SU-DHL-6 (cell line): ENCODE measurements around the gene F12.

Source experiments
- H2AFZ ChIP-seq: fragments of 200-600 bp; sonication (generic); 2 replicates; pipeline ENCODE4 v1.6.1; 2014; ENCODE audit warnings: low read depth, mild to moderate bottlenecking, moderate library complexity, mixed read lengths, antibody characterized with exemption, low read length; ENCODE audit not compliant: severe bottlenecking
- H3F3A ChIP-seq: fragments of 200-600 bp; shearing (Covaris generic); 2 replicates; pipeline ENCODE4 v1.6.0; 2016; ENCODE audit warnings: antibody characterized with exemption, mild to moderate bottlenecking; ENCODE audit not compliant: insufficient read depth
- H3K27ac ChIP-seq: fragments of 200-600 bp; sonication (generic); 2 replicates; pipeline ENCODE4 v1.5.1; 2016; ENCODE audit warnings: low read depth, mild to moderate bottlenecking, low read length, moderate library complexity, mixed read lengths
- H3K27me3 ChIP-seq: fragments of 200-600 bp; sonication (generic), shearing (Covaris generic); 2 replicates; pipeline ENCODE4 v1.6.0; 2014; ENCODE audit warnings: mild to moderate bottlenecking, low read length
- H3K36me3 ChIP-seq: fragments of 200-600 bp; sonication (generic); 2 replicates; pipeline ENCODE4 v1.6.1; 2014; ENCODE audit warnings: mild to moderate bottlenecking, low read length, mixed read lengths
- H3K4me2 ChIP-seq: fragments of 300-600, 200-600 bp; shearing (Covaris generic), sonication (generic); 2 replicates; pipeline ENCODE4 v1.6.0; 2014; ENCODE audit warnings: low read length, low read depth, mild to moderate bottlenecking; ENCODE audit not compliant: poor library complexity, severe bottlenecking
- H3K4me3 ChIP-seq: fragments of 200-600 bp; sonication (generic); 2 replicates; pipeline ENCODE4 v1.5.1; 2014; ENCODE audit warnings: antibody characterized with exemption, low read length, mild to moderate bottlenecking, mixed read lengths; ENCODE audit not compliant: insufficient read depth, poor library complexity, severe bottlenecking
- H3K79me2 ChIP-seq: fragments of 200-600 bp; sonication (generic); 2 replicates; pipeline ENCODE4 v1.6.1; 2014; ENCODE audit warnings: mild to moderate bottlenecking, low read length, moderate library complexity; ENCODE audit not compliant: insufficient read depth
- H3K9ac ChIP-seq: fragments of 200-600 bp; sonication (generic); 2 replicates; pipeline ENCODE4 v1.7.0; 2014; ENCODE audit warnings: mild to moderate bottlenecking, low read length
- H3K9me2 ChIP-seq: fragments of 200-600 bp; sonication (generic); replicated peaks from 2 replicates; pipeline ENCODE4 v1.6.1; 2014; ENCODE audit warnings: low read length; ENCODE audit not compliant: insufficient read depth
- H3K9me3 ChIP-seq: fragments of 200-600 bp; sonication (generic); 2 replicates; pipeline ENCODE4 v1.6.1; 2014; ENCODE audit warnings: low read length, mixed read lengths; ENCODE audit not compliant: insufficient read depth
- H4K20me1 ChIP-seq: fragments of 200-600 bp; sonication (generic); 2 replicates; pipeline ENCODE4 v1.6.1; 2014; ENCODE audit warnings: low read depth, mild to moderate bottlenecking, antibody characterized with exemption, low read length, moderate library complexity, mixed read lengths
- EZH2phosphoT487 ChIP-seq: fragments of 200-600 bp; sonication (generic), shearing (Covaris generic); conservative IDR thresholded peaks from 2 replicates; pipeline ENCODE4 v1.6.1; 2018; ENCODE audit warnings: mild to moderate bottlenecking, antibody characterized with exemption, low read length, moderate library complexity, mixed read lengths
- TF ChIP-seq, protein P1 (sequence below): fragments of 200-600 bp; sonication (generic); IDR thresholded peaks from one replicate; pipeline ENCODE4 v1.5.1; 2017; ENCODE audit warnings: antibody characterized with exemption, mild to moderate bottlenecking, low read length, moderate library complexity; ENCODE audit not compliant: insufficient read depth, poor library complexity, severe bottlenecking

Gene F12

GRCh38 chr5:177393990-177394389 lies 15.4 kb downstream of the F12 start:
- Histone ChIP-seq H3K9me2 (no peaks in the 10 kb centered on the region), H3K4me2 (no peak overlapping the region), H3K27ac (no peak overlapping the region), H3K4me3 (no peak overlapping the region), H4K20me1 (no peaks in the 10 kb centered on the region), H3K9me3 (no peaks in the 10 kb centered on the region), H2AFZ (no peak overlapping the region), H3F3A (0 out of 2 replicates have a peak, but pooled peaks cover 3% of the 10 kb centered on the region), H3K79me2 (no peaks in the 10 kb centered on the region), H3K9ac (no peak overlapping the region), H3K36me3 (no peaks in the 10 kb centered on the region), H3K27me3 (no peaks in the 10 kb centered on the region)
- no peak for TF ChIP-seq EZH2phosphoT487
- TF ChIP-seq, protein P1, sequence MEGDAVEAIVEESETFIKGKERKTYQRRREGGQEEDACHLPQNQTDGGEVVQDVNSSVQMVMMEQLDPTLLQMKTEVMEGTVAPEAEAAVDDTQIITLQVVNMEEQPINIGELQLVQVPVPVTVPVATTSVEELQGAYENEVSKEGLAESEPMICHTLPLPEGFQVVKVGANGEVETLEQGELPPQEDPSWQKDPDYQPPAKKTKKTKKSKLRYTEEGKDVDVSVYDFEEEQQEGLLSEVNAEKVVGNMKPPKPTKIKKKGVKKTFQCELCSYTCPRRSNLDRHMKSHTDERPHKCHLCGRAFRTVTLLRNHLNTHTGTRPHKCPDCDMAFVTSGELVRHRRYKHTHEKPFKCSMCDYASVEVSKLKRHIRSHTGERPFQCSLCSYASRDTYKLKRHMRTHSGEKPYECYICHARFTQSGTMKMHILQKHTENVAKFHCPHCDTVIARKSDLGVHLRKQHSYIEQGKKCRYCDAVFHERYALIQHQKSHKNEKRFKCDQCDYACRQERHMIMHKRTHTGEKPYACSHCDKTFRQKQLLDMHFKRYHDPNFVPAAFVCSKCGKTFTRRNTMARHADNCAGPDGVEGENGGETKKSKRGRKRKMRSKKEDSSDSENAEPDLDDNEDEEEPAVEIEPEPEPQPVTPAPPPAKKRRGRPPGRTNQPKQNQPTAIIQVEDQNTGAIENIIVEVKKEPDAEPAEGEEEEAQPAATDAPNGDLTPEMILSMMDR, result no peak

DNA sequence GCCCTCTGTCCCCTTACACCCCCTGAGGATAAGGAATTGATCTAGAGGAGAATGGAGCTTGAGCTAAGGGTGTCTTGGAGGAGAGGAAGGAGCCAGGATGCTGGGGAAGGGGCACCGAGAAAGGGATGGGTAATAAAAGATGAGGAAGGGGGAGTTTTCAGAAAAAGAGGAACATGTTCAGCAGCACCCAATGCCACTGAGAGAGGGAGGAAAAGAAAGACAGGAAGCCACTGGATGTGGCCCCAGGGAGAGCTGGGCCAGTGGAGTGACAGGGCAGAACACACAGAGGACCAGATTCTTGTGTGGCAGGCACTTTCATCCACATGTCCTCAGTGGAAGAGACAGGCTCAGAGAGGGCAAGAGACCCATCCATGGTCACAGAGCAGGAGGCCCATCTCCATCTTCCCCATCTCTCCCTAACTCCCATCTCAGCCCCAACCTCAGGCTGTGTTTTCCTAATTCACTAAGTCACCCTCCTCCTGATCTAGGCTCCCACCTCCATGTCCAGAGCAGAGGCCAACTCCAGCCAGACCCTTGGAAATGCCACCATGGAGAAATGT lies 16.1 kb downstream of the F12 start:
- no peak overlapping the region for H3K9ac ChIP-seq
- H3K4me2 ChIP-seq, result no peak overlapping the region
- no peaks in the 10 kb centered on the region for H3K36me3 ChIP-seq
- no peaks in the 10 kb centered on the region for H4K20me1 ChIP-seq
- TF ChIP-seq, protein P1, result no peak
- TF ChIP-seq EZH2phosphoT487, result no peak
- no peaks in the 10 kb centered on the region for H3K9me2 ChIP-seq
- no peaks in the 10 kb centered on the region for H3K9me3 ChIP-seq
- no peak overlapping the region for H2AFZ ChIP-seq
- no peaks in the 10 kb centered on the region for H3K27me3 ChIP-seq
- H3F3A ChIP-seq, result 0 out of 2 replicates have a peak, but pooled peaks cover 3% of the 10 kb centered on the region
- H3K79me2 ChIP-seq, result no peaks in the 10 kb centered on the region
- H3K27ac ChIP-seq, result no peak overlapping the region
- H3K4me3 ChIP-seq, result no peak overlapping the region

DNA sequence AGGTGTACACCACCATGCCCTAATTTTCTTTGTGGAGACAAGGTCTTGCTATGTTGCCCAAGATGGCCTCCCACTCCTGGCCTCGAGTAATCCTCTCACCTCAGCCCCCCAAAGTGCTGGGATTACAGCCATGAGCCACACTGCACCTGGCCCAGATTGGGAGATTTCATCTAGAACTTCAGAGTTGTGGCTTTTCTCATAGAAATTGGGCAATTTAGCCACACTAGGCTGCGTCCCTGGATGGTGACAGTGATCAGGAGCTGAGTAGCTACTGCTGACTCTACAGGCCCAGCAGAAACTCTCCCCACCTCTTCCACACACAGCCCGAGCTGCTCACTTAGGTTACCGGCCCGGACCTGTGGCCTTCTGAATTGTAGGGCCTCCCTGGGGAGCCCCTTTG lies 16.6 kb downstream of the F12 start:
- Histone ChIP-seq H3K4me2 (no peak overlapping the region), H4K20me1 (no peaks in the 10 kb centered on the region), H2AFZ (no peak overlapping the region), H3F3A (0 out of 2 replicates have a peak, but pooled peaks cover 3% of the 10 kb centered on the region), H3K79me2 (no peaks in the 10 kb centered on the region), H3K27me3 (no peaks in the 10 kb centered on the region), H3K36me3 (no peaks in the 10 kb centered on the region), H3K9me3 (no peaks in the 10 kb centered on the region), H3K9ac (no peak overlapping the region), H3K27ac (no peak overlapping the region), H3K4me3 (no peak overlapping the region), H3K9me2 (no peaks in the 10 kb centered on the region)
- TF ChIP-seq, protein P1, result no peak
- no peak for TF ChIP-seq EZH2phosphoT487
